ENCODE results near the gene KCNIP2.

KCNIP2 gene

GRCh38 chr10:101851411-101852116 lies 8.0 kb upstream of the KCNIP2 start:
- DNase-seq (ENCODE audit: low read depth in 2 of 2), result no peak

GRCh38 chr10:101850749-101851148 lies 7.1 kb upstream of the KCNIP2 start:
- no peak for DNase-seq (ENCODE audit: low read depth in 2 of 2)

DNA sequence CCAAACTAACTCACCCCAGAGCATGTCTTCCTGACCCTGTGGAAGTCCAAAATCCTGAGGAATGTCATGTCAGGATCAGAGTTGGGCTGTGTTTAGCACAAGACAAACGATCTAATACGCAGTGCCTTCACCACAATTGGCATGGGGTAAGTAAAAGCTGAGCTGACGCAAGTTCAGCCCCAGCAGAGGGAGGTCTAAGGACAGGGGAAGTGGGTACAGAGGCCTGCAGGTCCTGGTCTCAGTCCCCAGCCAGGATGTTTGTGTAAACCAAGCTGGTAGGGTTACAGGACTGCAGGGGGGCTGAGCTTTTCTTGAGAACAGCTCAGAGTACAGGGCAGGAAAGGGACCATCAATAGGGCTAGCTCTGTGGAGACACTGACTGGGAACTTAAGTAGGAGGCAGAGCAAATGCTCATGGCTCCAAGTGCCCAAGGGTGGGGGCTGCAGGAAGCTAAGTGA lies 5.3 kb upstream of the KCNIP2 start:
- DNase-seq (ENCODE audit: low read depth in 2 of 2), result no peak

- DNase-seq (ENCODE audit: low read depth in 2 of 2), result no peak
Observed at GRCh38 chr10:101848408-101848807, 4.8 kb upstream of the KCNIP2 start.

DNA sequence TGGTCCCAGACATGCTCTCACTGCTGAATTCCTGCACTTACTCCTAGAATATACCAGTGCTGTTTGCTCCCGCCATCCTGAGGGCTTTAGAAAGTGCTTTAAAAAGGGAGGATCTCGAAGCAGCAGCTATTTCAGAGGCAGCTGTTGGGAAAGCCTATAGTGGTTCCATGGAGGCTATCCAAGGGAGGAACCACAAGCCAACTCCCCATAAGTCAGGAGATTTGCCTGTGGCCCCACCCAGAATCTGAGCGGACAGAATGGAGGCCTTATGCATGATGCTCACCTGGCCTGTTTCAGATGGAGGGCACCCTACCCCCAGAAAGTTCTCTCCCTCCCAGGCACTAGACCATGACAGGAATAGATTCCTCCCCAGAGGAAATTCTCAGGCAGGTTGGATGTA lies 2.3 kb upstream of the KCNIP2 start:
- DNase-seq (ENCODE audit: low read depth in 2 of 2), result no peak

DNA sequence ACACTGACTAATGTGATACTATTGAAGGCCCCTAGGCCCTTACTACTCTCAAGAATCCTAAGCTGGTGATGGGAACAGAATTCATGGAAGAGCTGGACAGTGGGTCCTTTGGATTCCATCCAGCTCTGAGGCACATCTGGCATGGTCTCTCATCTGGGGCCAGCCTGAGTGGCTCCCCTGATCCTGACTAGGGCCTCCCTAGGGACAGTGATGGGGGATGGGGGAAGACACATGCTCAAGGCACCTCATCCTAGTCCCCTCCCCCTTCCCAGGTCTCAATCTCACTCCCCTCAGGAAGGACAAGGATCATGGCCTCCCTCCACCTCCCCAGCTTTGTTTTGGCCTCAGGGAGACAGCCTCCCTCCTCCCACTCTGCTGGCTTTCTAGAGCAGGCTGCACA lies 1.8 kb downstream of the KCNIP2 start:
- no peak for DNase-seq (ENCODE audit: low read depth in 2 of 2)

DNA sequence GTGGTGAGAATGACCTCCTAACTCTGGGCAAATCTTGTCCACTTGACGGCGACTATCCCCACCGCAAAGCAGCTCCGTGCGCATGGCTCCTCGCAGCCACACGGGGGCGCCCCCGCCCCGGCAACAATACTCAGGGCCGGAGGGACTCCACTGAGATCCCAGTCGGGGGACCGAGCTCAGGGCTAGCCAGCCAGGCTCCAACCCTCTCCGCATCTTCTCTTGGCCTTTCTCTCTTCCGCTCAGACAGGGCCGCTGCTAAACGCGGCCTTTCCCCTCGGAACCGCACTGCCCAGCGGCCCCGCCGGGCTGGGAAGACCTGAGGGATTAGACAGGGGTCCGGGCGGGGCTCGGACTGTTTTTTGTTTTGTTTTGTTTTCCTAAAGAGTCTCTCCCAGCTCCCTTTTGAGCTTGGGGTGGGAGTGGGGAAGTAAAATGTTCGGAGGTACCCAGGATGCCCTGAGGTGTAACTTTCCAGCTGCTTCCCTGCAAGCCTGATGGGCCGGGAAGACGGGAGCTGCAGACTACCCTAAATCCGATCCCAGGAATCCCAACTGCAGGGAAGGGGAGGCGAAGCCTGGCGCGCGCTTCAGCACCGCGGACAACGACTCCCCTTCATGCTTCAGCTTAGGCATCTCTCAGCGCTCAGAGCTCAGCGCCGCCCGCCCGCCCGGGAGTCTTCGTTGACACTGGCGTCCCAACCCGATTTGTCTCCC lies 2.7 kb downstream of the KCNIP2 start:
- peak in 1 of 2 donors; percentile 54 for DNase-seq (ENCODE audit: low read depth in 2 of 2)

- no peak for DNase-seq (ENCODE audit: low read depth in 2 of 2)
Observed at GRCh38 chr10:101840102-101840684, 3.4 kb downstream of the KCNIP2 start.

DNA sequence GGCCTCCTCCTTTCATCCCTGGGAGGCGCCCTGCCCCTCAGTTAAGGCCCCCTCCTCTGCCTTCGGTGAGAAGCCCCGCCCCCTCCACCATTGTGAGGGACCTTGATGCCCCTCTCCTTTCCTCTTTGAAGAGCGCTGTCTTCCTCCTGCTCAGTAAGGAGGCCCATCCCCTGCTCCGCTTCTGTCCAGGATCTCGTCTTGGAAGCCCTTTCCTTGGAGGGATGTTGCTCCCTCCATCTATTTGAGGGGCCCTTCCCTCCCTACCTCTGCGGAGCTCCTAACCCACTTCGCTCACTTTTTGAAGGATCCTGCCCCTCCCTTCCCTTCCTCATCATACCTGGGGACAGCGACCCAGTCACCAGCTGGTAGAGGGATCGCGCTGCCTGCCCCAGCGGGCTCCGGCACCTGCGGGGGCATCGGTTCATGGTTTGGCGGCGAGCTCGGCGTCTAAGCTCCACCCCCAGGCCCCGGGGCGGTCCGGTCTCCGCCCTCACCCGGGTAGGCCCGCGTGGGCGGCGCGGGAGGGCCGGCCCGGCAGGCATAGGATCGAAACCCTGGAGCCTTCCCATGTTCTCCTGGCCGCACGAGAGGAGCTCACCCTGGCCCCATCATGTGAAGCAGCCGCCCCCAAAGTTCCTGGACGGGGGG lies 4.1 kb downstream of the KCNIP2 start:
- DNase-seq (ENCODE audit: low read depth in 2 of 2), result no peak

DNA sequence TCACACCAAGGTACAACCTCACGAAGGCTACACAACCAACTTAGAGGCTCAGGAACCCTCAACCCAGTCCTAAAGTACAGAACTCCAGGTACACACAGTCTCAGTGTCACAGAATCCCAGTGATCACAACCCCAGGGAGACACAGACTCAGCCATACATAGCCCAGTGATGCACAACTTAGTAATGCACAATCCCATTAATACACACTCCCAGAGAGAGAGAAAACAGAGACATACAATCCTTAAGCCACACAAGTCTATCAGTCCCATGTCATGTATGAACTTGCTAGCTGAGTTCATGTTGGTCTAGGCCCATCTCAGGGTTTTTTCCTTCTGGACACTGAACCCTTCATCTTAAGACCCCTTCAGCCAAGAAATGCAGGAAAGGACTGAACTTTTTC lies 4.6 kb downstream of the KCNIP2 start:
- DNase-seq (ENCODE audit: low read depth in 2 of 2), result no peak

- no peak for DNase-seq (ENCODE audit: low read depth in 2 of 2)
Observed at GRCh38 chr10:101838416-101838970, 5.1 kb downstream of the KCNIP2 start.

- DNase-seq (ENCODE audit: low read depth in 2 of 2), result no peak
Observed at GRCh38 chr10:101837748-101838147, 5.9 kb downstream of the KCNIP2 start.

- DNase-seq (ENCODE audit: low read depth in 2 of 2), result no peak
Observed at GRCh38 chr10:101835362-101835761, 8.2 kb downstream of the KCNIP2 start.

DNA sequence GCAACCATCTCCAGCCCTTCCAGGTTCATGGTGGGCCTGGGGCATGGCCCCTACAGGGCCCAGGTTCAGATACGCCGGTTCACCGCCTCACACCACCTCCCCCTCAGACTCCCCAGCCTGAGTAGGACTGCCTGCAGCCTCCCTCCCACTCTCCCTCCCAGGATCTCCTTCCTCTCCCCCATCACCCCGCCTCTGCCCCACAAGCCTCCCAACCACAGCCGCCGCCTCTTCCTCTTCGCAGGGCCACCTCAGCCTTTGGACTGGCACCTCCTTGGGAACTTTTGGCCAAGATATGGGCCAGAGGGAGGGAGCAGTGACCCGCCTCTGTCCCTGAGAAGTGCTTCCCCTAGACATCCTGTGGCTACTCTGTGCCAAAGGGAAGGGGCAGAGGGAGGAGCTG lies 9.3 kb downstream of the KCNIP2 start:
- DNase-seq (ENCODE audit: low read depth in 2 of 2), result no peak

- no peak for DNase-seq (ENCODE audit: low read depth in 2 of 2)
Observed at GRCh38 chr10:101833466-101833865, 10.1 kb downstream of the KCNIP2 start.

GRCh38 chr10:101832325-101832771 lies 11.3 kb downstream of the KCNIP2 start:
- no peak for DNase-seq (ENCODE audit: low read depth in 2 of 2)

DNA sequence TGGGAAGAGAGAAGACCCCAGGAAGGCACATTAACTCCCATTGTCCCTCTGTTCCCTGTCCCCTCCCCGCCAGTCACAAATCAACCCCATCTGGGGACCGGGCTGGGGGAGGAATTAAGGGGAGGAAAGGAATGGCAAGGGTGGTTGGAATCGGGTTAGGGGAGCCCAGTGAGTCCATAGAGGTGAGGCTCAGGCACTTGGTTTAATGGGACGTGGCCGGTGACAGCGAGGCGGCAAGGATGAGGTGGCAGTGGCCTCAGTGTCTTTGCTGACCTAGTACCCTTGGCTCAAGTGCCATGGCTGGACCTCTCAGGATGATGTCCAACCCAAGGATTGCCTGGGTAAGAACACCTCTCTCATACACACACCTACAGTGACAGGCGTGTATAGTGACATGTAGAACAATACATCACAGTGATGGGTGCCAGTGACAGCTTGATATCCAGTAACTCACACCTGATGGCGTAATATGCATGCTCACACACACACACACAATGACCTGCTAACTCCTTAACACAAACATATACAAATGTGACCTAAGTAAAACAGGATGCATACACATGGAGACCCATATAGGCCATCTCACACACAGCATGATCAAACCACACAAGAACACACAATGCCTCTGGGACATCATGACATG lies 12.3 kb downstream of the KCNIP2 start:
- DNase-seq (ENCODE audit: low read depth in 2 of 2), result no peak

GRCh38 chr10:101830322-101831168 lies 13.1 kb downstream of the KCNIP2 start:
- peak; percentile 87 for DNase-seq (ENCODE audit: low read depth in 2 of 2)

DNA sequence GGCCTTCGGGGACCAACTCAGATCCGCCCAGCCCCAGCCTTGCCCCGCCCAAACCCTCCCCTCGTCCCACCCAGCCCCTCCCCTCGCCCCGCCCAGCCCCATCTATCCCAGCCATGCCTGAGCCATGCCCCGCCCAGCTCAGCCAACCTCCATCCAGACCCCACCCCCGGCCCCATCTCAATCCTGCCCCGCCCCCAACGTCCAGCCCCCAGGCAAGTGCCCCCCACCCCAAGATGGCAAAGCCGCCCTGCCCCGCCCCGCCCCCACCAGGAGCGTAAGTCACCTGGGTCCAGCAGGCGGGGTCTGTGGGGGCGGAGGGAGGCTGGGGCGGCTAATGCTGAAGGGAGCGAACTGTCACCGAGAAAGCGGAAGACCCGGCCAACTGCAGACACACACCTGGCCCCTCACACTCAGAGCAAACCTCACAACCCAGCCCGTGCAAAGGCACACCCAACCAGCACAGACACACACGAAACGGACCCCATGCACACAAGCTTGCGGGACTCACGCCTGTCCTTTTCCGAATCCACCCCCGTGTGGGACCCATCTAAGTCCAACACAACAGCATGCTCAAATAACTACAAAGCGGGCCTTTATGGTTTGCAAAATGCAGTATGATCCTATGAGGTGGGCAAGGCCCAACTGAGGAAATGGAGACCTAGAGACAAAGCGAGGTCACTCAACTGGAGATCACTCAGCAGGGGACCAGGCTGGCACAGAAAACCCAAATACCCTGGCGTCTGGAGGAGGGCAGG lies 13.9 kb downstream of the KCNIP2 start:
- peak; percentile 35 to 42 for DNase-seq (ENCODE audit: low read depth in 2 of 2)

Measured in activated CD8-positive, alpha-beta memory T cell treated with anti-CD3 and anti-CD28 coated beads for 4 hours (primary cell).